Central memory CD8-positive, alpha-beta T cell (primary cell): Measurements from ENCODE around the gene TRIM43.
"Not testable (repeated sequence)": the region's sequence is repeated elsewhere in the genome, so short reads cannot be mapped to it uniquely, and the experiment has no call there.

Experiments used
- ATAC-seq: fragments of 150-1000 bp; cut with Tn5 transposase; replicated peaks from 2 replicates; pipeline ENCODE4 v1.10.0; 2022; ENCODE audit warnings: mild to moderate bottlenecking, moderate FRiP score, moderate number of reproducible peaks; ENCODE audit not compliant: poor library complexity, severe bottlenecking; ENCODE audit errors: extremely low read depth
- DNase-seq, 2 donors: peaks; one replicate each; pipeline ENCODE4 v3.0.0; 2021; ENCODE audit warnings: low spot score in 2 of 2
- H3K27ac Mint-ChIP-seq: one replicate; pipeline ENCODE4 v1.8.0; 2022; ENCODE audit warnings: low read depth, mild to moderate bottlenecking, moderate library complexity, mixed read lengths
- H3K27me3 Mint-ChIP-seq: one replicate; pipeline ENCODE4 v1.8.0; 2022; ENCODE audit warnings: mixed read lengths
- H3K36me3 Mint-ChIP-seq: one replicate; pipeline ENCODE4 v1.8.0; 2022; ENCODE audit warnings: mild to moderate bottlenecking, moderate library complexity, mixed read lengths; ENCODE audit not compliant: insufficient read depth
- H3K4me1 Mint-ChIP-seq: one replicate; pipeline ENCODE4 v1.8.0; 2022; ENCODE audit warnings: mixed read lengths
- H3K4me3 Mint-ChIP-seq: one replicate; pipeline ENCODE4 v1.8.0; 2022; ENCODE audit warnings: mild to moderate bottlenecking, moderate library complexity, mixed read lengths
- H3K9me3 Mint-ChIP-seq: one replicate; pipeline ENCODE4 v1.8.0; 2022; ENCODE audit warnings: mixed read lengths

The TRIM43 gene

DNA sequence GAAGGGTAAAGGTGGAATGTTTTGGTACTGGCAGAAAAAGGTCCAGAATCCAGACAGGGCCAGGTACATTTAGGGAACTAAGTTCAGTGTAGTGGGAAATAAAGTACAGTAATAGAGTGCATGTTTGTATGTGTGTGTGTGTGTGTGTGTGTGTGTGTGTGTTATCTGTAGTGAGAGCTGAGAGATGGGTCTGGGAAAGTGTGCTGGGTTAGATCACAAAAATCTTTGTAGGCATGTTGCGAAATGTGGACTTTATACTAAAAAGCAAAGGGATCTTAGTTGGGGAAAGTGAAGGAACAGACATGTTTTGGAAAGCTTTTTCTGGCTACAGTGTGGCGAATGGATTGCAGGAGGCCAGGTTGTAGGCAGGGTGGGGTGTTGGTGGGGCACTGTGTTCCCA lies 53.5 kb downstream of the TRIM43 start:
- not testable (repeated sequence) for H3K4me1 Mint-ChIP-seq, H3K27ac Mint-ChIP-seq, H3K27me3 Mint-ChIP-seq, ATAC-seq, H3K4me3 Mint-ChIP-seq, H3K9me3 Mint-ChIP-seq, DNase-seq, H3K36me3 Mint-ChIP-seq

DNA sequence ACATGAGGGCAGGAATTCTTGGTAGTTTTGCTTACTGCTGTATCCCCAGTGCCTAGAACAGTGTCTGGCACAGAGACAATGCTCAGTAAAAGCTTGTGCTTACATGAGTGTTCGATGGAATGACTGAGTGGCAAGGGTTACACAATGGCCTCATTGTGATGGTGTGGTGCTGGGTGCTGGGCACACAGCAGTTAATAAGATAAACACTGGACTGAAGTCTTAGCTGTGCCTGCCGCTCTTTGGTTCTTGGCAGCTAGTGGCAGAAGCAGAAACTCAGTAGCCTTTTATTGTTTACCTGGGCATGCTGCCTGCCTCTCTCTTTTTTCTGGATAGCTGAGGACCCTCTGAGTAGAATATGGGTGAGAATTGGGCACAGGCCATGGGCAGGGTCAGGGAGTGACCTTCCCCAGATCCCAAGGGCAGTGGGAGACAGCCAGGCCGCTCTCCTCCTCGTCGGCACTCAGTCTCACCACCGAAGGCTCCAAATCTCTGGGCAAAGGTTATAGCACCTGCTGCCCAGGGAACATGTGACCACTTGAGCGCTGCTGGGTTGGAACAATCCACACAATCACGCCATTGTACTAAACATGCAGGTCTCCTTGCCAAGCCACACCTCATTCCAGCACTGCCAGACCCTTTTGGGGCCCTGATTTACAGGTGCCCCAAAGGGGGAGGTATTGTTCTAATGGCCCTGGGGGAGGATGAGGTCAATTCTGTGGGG lies 54.6 kb downstream of the TRIM43 start:
- not testable (repeated sequence) for H3K27me3 Mint-ChIP-seq, H3K9me3 Mint-ChIP-seq, H3K36me3 Mint-ChIP-seq, ATAC-seq, H3K4me3 Mint-ChIP-seq, H3K4me1 Mint-ChIP-seq, DNase-seq, H3K27ac Mint-ChIP-seq

DNA sequence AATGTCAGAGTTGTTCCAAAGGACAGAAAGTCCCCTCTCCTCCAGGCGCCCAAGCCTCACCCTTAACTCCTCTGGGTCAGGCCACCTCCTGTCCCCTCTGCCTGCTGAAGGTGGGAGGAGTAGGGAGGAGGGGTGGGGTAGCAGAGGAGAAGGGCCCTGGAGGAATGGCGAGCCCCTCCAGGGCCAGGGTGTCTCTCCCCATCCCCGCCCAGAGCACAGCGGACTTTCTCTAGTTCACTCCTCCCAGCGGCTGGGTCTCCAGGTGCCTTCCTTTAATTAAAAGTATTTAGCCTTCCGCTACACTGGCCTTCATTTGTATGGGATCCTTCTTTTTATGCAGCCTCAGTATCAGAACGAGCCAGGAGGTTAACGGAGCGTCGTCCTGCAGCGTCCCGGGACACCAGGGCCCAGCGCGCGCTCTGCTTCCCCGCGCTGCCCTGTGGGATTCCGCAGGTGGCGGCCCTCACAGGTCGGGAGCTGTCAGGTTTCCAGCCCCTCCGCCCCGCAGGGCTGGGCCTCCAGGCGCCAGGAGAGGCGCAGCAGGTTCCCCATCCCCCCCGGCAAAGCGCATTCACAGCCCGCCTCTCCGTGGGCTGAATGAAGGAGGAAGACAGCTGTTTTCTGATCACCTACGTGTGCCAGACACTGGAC lies 57.2 kb downstream of the TRIM43 start:
- DNase-seq, H3K27me3 Mint-ChIP-seq, H3K4me3 Mint-ChIP-seq, H3K4me1 Mint-ChIP-seq, ATAC-seq, H3K36me3 Mint-ChIP-seq, H3K27ac Mint-ChIP-seq, H3K9me3 Mint-ChIP-seq: not testable (repeated sequence)
